GM12878 (cell line): Measurements from ENCODE around the gene TCF15. TPM values are rescaled to one million over a fixed set of nuclear protein-coding genes. Genes with fewer than 3 reads are reported as not detected.

ENCODE experiments used
- ATAC-seq: fragments of 200-7000 bp; cut with Tn5 transposase; 3 replicates; pipeline ENCODE4 v1.9.1; 2020; ENCODE audit warnings: mild to moderate bottlenecking, moderate library complexity
- BruUV-seq: library from RNA; stranded (reverse); fragments of 400-500 nt; replicated peaks from 2 replicates; lab custom pipeline; 2021; lab: Mats Ljungman, UMichigan
- CTCF ChIA-PET: fragments of 300-600 bp; sonication (Branson Sonifier 250); formaldehyde crosslinking; extraction: SDS; loops from one replicate; lab custom pipeline; 2021; ENCODE audit warnings: inconsistent platforms; lab: Yijun Ruan, JAX
- POLR2A ChIA-PET: fragments of 350-600 bp; formaldehyde crosslinking; extraction: SDS; loops from one replicate; lab custom pipeline; 2021; ENCODE audit warnings: inconsistent platforms; lab: Charles Lee
- RAD21 ChIA-PET: fragments of 300-600 bp; sonication (Branson Sonifier 250); formaldehyde crosslinking; loops from one replicate; lab custom pipeline; 2023; ENCODE audit warnings: antibody characterized with exemption; ENCODE audit not compliant: unreplicated experiment; lab: Charles Lee
- SMC1A ChIA-PET: fragments of 300-600 bp; sonication (Branson Sonifier 250); formaldehyde crosslinking; loops from one replicate; lab custom pipeline; 2023; ENCODE audit not compliant: unreplicated experiment, uncharacterized antibody; lab: Charles Lee
- DNase-seq: peaks from one replicate; pipeline ENCODE4 v3.0.0-alpha.2; 2011; ENCODE audit warnings: low read depth, low spot score
- FAIRE-seq: peaks from 3 replicates; lab custom pipeline; 2011; peaks lifted over from hg19 to GRCh38; lab: Jason Lieb, UNC
- H2AFZ ChIP-seq: 2 replicates; pipeline ENCODE4 v1.6.0; 2011; ENCODE audit warnings: low read depth, low read length, control low read depth; ENCODE audit not compliant: control insufficient read depth
- H3K27ac ChIP-seq: 2 replicates; pipeline ENCODE4 v1.5.1; 2011; ENCODE audit warnings: control low read depth; ENCODE audit not compliant: control insufficient read depth, insufficient read depth
- H3K27me3 ChIP-seq, 2 experiments: replicated peaks in 1 of 2; 2 replicates each; pipeline versions ENCODE4 v1.6.0 to v1.6.1; 2011; ENCODE audit warnings: low read length in 1 of 2; ENCODE audit not compliant: control insufficient read depth in 2 of 2, insufficient read depth in 2 of 2
- H3K36me3 ChIP-seq, 2 experiments: 2 replicates each; pipeline ENCODE4 v1.5.1; 2011; ENCODE audit warnings: low read length in 1 of 2; ENCODE audit not compliant: control insufficient read depth in 2 of 2, insufficient read depth in 2 of 2
- H3K4me1 ChIP-seq: 2 replicates; pipeline ENCODE4 v1.6.1; 2011; ENCODE audit warnings: mild to moderate bottlenecking, low read length, moderate library complexity, mixed read lengths; ENCODE audit not compliant: control insufficient read depth, insufficient read depth
- H3K4me2 ChIP-seq: 2 replicates; pipeline ENCODE4 v1.6.0; 2011; ENCODE audit warnings: control low read depth; ENCODE audit not compliant: control insufficient read depth, insufficient read depth
- H3K4me3 ChIP-seq: fragments of 200-600 bp; sonication (generic); 2 replicates; pipeline ENCODE4 v1.5.1; 2016
- H3K79me2 ChIP-seq: 2 replicates; pipeline ENCODE4 v1.6.0; 2011; ENCODE audit warnings: low read length; ENCODE audit not compliant: control insufficient read depth, insufficient read depth
- H3K9ac ChIP-seq: 2 replicates; pipeline ENCODE4 v1.8.0; 2011; ENCODE audit warnings: low read length, control low read depth, mixed read lengths; ENCODE audit not compliant: control insufficient read depth, insufficient read depth
- H3K9me3 ChIP-seq: replicated peaks from 3 replicates; pipeline ENCODE4 v1.5.1; 2011; ENCODE audit warnings: mild to moderate bottlenecking, low read length; ENCODE audit not compliant: control insufficient read depth, insufficient read depth
- H4K20me1 ChIP-seq: 2 replicates; pipeline ENCODE4 v1.6.0; 2011; ENCODE audit not compliant: control insufficient read depth, insufficient read depth
- BMI1 ChIP-seq: fragments of 450-650 bp; IDR thresholded peaks from 2 replicates; pipeline ENCODE4 v1.6.1; 2016; ENCODE audit warnings: mild to moderate bottlenecking, moderate library complexity, borderline replicate concordance
- CEBPZ ChIP-seq: fragments of 150-350 bp; IDR thresholded peaks from 2 replicates; pipeline ENCODE4 v1.6.1; 2016; ENCODE audit warnings: low read depth, low read length
- CHD1 ChIP-seq: IDR thresholded peaks from 2 replicates; pipeline ENCODE4 v1.6.1; 2012; ENCODE audit warnings: low read depth, low read length, improper control_type of control experiment
- CHD4 ChIP-seq: fragments of 200-600 bp; sonication (generic); IDR thresholded peaks from 2 replicates; pipeline ENCODE4 v1.6.1; 2016; ENCODE audit warnings: mild to moderate bottlenecking
- EP300 ChIP-seq, 2 experiments: fragments of 150-350 bp in 1 of 2; IDR thresholded peaks; 2 replicates each; pipeline ENCODE4 v1.6.1; 2011 to 2012; ENCODE audit warnings: low read depth in 2 of 2, low read length in 2 of 2, borderline replicate concordance in 1 of 2, improper control_type of control experiment in 1 of 2, inconsistent platforms in 1 of 2; ENCODE audit not compliant: control insufficient read depth in 1 of 2
- FOXK2 ChIP-seq: fragments of 450-650 bp; IDR thresholded peaks from 2 replicates; pipeline ENCODE4 v1.6.1; 2017; ENCODE audit warnings: mild to moderate bottlenecking, moderate library complexity
- NFYB ChIP-seq: IDR thresholded peaks from 2 replicates; pipeline ENCODE4 v1.6.1; 2011; ENCODE audit warnings: low read depth, mild to moderate bottlenecking, low read length, improper control_type of control experiment, moderate library complexity; ENCODE audit not compliant: insufficient read depth
- NR2C2 ChIP-seq: IDR thresholded peaks from 2 replicates; pipeline ENCODE4 v1.6.1; 2011; ENCODE audit warnings: borderline replicate concordance, low read depth; ENCODE audit not compliant: control insufficient read depth, insufficient read length
- PAX8 ChIP-seq: fragments of 450-650 bp; IDR thresholded peaks from 2 replicates; pipeline ENCODE4 v1.6.1; 2017; ENCODE audit warnings: mild to moderate bottlenecking, moderate library complexity
- RAD51 ChIP-seq: fragments of 450-650 bp; IDR thresholded peaks from 2 replicates; pipeline ENCODE4 v1.6.1; 2016; ENCODE audit warnings: moderate library complexity, mild to moderate bottlenecking, inconsistent platforms
- SIN3A ChIP-seq: IDR thresholded peaks from 2 replicates; pipeline ENCODE4 v1.6.1; 2012; ENCODE audit warnings: low read depth, low read length, improper control_type of control experiment
- WRNIP1 ChIP-seq: IDR thresholded peaks from 2 replicates; pipeline ENCODE4 v1.6.1; 2011; ENCODE audit warnings: low read depth, low read length, improper control_type of control experiment, borderline replicate concordance
- YBX1 ChIP-seq: fragments of 450-650 bp; IDR thresholded peaks from 2 replicates; pipeline ENCODE4 v1.6.1; 2016; ENCODE audit warnings: antibody characterized with exemption
- ZNF622 ChIP-seq: fragments of 450-650 bp; IDR thresholded peaks from 2 replicates; pipeline ENCODE4 v1.6.1; 2017; ENCODE audit warnings: mild to moderate bottlenecking, inconsistent platforms
- WGBS: methylation state at CpG from one replicate; pipeline ENCODE4 v1.1.6; 2016; ENCODE audit warnings: low lambda C conversion rate; ENCODE audit not compliant: insufficient replicate concordance, insufficient coverage; ENCODE audit errors: missing lambda C conversion rate; 5-methylcytosine and 5-hydroxymethylcytosine counted together
- in situ Hi-C: fragments of 300-500 bp; cut with MboI; formaldehyde crosslinking; loops from 9 replicates; pipeline ENCODE4 v1.14.3; 2018; ENCODE audit warnings: mixed read lengths
- intact Hi-C: fragments of 100-400 bp; cut with micrococcal nuclease; formaldehyde crosslinking; loops from one replicate; pipeline ENCODE4 v1.14.2; 2022; ENCODE audit not compliant: unreplicated experiment
- polyA plus RNA-seq, 11 experiments: library from polyadenylated mRNA; depleted of rRNA in 4 of 11; unstranded in 6 of 11; stranded (reverse) in 5 of 11; fragments of >200 nt; fragmentation: Nextera tagmentation in 4 of 11; fragmentation: Illumina TruSeq in 1 of 11; extraction: Ambion mirVana in 4 of 11; extraction: Trizol in 1 of 11; gene quantifications; 1 replicate in 1 of 11; 2 replicates in 10 of 11; pipeline versions ENCODE4 v1.2.1 to v1.2.3, GENCODE V29; 2011 to 2016; ENCODE audit warnings: inconsistent platforms in 2 of 11, missing spikeins in 2 of 11, low read depth in 1 of 11
- total RNA-seq, 4 experiments: library from RNA; depleted of rRNA in 3 of 4; stranded (reverse); fragments of >200 nt in 3 of 4; fragmentation: Illumina TruSeq in 1 of 4; extraction: Trizol in 1 of 4; gene quantifications; 2 replicates each; pipeline versions ENCODE4 v1.2.1 to v1.2.3, GENCODE V29; 2013 to 2021
- TF ChIP-seq, protein P1 (sequence below): IDR thresholded peaks from 2 replicates; pipeline ENCODE4 v1.6.1; 2011; ENCODE audit warnings: low read depth, mild to moderate bottlenecking, low read length, moderate library complexity, borderline replicate concordance; ENCODE audit errors: extremely low read depth
- TF ChIP-seq, protein P2 (sequence below): fragments of 450-650 bp; IDR thresholded peaks from 2 replicates; pipeline ENCODE4 v1.6.1; 2017; ENCODE audit warnings: mild to moderate bottlenecking, low read depth, inconsistent platforms; ENCODE audit not compliant: poor library complexity, severe bottlenecking

The TCF15 gene
- total and polyA plus RNA-seq, 10 of the 15 experiments (the other 5 are each of a cell fraction or from before 2014, with no cell fraction given): 0.08 TPM; not detected in 9

DNA sequence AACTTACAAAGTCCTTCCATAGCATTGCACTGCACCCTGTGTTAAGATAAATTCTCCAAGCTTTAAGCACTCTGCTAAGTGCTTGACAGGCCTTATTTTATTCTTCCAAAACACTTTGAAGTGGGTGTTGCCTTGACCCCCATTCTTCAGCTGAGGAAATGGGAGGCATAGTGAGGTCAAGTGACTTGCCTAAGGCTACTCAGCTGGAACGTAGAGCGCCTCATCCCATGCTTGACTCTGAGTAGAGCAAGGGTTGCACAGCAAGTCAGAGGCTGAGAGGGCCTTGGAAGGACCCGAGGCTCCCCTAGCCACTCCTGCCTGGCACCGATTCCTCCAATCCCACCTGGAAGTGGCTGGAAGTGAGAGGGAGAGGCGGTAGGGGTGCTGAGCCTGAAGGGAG lies 46.9 kb downstream of the TCF15 start:
- ATAC-seq: no peak
- RAD21 ChIA-PET: interaction anchor here (0.6 to 3.2 kb wide), 6 partner anchors 26 to 106 kb away, joined by 3 to 35 read pairs (median 5); no protein-coding TSS in a partner anchor
- intact Hi-C loops: no loop called here
- 40% methylated on average over 5 of the region's 5 CpGs for WGBS
- no peak for FAIRE-seq
- H3K79me2 ChIP-seq: no peaks in the 10 kb centered on the region
- SMC1A ChIA-PET: interaction anchor here (1.0 to 5.1 kb wide), 7 partner anchors 8 to 174 kb away, joined by 3 to 75 read pairs (median 4); no protein-coding TSS in a partner anchor
- no peak overlapping the region for H3K4me2 ChIP-seq
- no TSS peak for BruUV-seq
- H3K27ac ChIP-seq: no peak overlapping the region
- no peaks in the 10 kb centered on the region for H3K9me3 ChIP-seq
- CTCF ChIA-PET: interaction anchor here (0.9 to 6.5 kb wide), 15 partner anchors 9 to 232 kb away, joined by 3 to 190 read pairs (median 5); partner anchors contain the start of gene CSNK2A1
- no peak overlapping the region for H3K9ac ChIP-seq
- H3K36me3 ChIP-seq: no peaks in the 10 kb centered on the region
- H3K27me3 ChIP-seq: no peaks in the 10 kb centered on the region; a peak in 1 of 4 replicates
- H4K20me1 ChIP-seq: no peaks in the 10 kb centered on the region
- no peak overlapping the region for H3K4me3 ChIP-seq
- in situ Hi-C loops: loop anchor here (5.0 kb wide), 2 partner anchors 84 to 179 kb away; no protein-coding TSS in a partner anchor
- no peaks in the 10 kb centered on the region for H3K4me1 ChIP-seq
- DNase-seq: no peak
- POLR2A ChIA-PET: no interaction called here
- no peak overlapping the region for H2AFZ ChIP-seq
- TF ChIP-seq CEBPZ (no peak), CHD4 (no peak), CHD1 (no peak), RAD51 (no peak), WRNIP1 (no peak), SIN3A (no peak), NFYB (no peak), EP300 (IDR thresholded peaks at IDR 0.05; ENCODE audit: borderline replicate concordance in 1 of 2, control insufficient read depth in 1 of 2, low read depth in 2 of 2, low read length in 2 of 2) (no peak), YBX1 (no peak), BMI1 (no peak), NR2C2 (no peak), PAX8 (no peak), FOXK2 (no peak), ZNF622 (no peak)
- TF ChIP-seq, protein P1, sequence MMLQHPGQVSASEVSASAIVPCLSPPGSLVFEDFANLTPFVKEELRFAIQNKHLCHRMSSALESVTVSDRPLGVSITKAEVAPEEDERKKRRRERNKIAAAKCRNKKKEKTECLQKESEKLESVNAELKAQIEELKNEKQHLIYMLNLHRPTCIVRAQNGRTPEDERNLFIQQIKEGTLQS: no peak
- TF ChIP-seq, protein P2, sequence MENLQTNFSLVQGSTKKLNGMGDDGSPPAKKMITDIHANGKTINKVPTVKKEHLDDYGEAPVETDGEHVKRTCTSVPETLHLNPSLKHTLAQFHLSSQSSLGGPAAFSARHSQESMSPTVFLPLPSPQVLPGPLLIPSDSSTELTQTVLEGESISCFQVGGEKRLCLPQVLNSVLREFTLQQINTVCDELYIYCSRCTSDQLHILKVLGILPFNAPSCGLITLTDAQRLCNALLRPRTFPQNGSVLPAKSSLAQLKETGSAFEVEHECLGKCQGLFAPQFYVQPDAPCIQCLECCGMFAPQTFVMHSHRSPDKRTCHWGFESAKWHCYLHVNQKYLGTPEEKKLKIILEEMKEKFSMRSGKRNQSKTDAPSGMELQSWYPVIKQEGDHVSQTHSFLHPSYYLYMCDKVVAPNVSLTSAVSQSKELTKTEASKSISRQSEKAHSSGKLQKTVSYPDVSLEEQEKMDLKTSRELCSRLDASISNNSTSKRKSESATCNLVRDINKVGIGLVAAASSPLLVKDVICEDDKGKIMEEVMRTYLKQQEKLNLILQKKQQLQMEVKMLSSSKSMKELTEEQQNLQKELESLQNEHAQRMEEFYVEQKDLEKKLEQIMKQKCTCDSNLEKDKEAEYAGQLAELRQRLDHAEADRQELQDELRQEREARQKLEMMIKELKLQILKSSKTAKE: no peak
